H1 (cell line): ENCODE measurements around the gene STEAP3. TPM values are rescaled to one million over a fixed set of nuclear protein-coding genes. Genes with fewer than 3 reads are reported as not detected.

Source experiments
- NANOG ChIP-seq: IDR thresholded peaks from 2 replicates; pipeline ENCODE4 v1.6.1; 2011; ENCODE audit warnings: low read length, low read depth, mild to moderate bottlenecking, inconsistent platforms; ENCODE audit not compliant: insufficient read depth, poor library complexity, severe bottlenecking
- polyA plus RNA-seq, 7 experiments: library from polyadenylated mRNA; depleted of rRNA in 3 of 7; stranded (reverse) in 5 of 7; unstranded in 2 of 7; fragments of >200 nt in 5 of 7; fragments of 200-250 nt in 2 of 7; gene quantifications; 1 replicate in 5 of 7; 2 replicates in 1 of 7; 4 replicates in 1 of 7; pipeline versions ENCODE4 v1.2.1 to v1.2.3, GENCODE V29; 2011 to 2013; ENCODE audit warnings: missing spikeins in 2 of 7, mixed read lengths in 2 of 7
- total RNA-seq: library from RNA; stranded (reverse); fragmentation: NEBNext Ultra II Directional; extraction: Animal tissue kit (Norgen Biotek cat#: 25700); gene quantifications from 2 replicates; pipeline ENCODE4 v1.2.1, GENCODE V29; 2021

The STEAP3 gene
- total and polyA plus RNA-seq, 2 of the 8 experiments (the other 6 are each of a cell fraction or from before 2014, with no cell fraction given), result 21.7 to 27.9 TPM

- TF ChIP-seq NANOG, result no peak
- TF ChIP-seq, all 59 proteins: peak for 0
Observed at GRCh38 chr2:119306196-119306590, 82.6 kb downstream of the STEAP3 start (continued).
